Spleen (tissue), 7 donors: Measurements from ENCODE around the gene SAMD3.

Source experiments
- POLR2A ChIP-seq, 3 donors: fragments of 450-650 bp; IDR thresholded peaks; one replicate each; pipeline ENCODE4 v1.5.1; 2017; ENCODE audit warnings: antibody characterized with exemption in 3 of 3, mild to moderate bottlenecking in 1 of 3
- POLR2AphosphoS5 ChIP-seq, 3 donors: sonication (generic); formaldehyde crosslinking; IDR thresholded peaks; one replicate each; pipeline ENCODE4 v1.5.1; 2017; ENCODE audit warnings: antibody characterized with exemption in 3 of 3
- TF ChIP-seq, protein P1 (sequence below), 11 experiments: fragments of 200-600 bp in 7 of 11; fragments of 450-650 bp in 4 of 11; sonication (generic) in 4 of 11; IDR thresholded peaks in 8 of 11; conservative IDR thresholded peaks in 3 of 11; 1 replicate in 7 of 11; 2 replicates in 4 of 11; pipeline versions ENCODE4 v1.4.0 to v1.8.0; 2016 to 2021; ENCODE audit warnings: antibody characterized with exemption in 11 of 11, inconsistent platforms in 4 of 11, mild to moderate bottlenecking in 1 of 11
- donor health status: DM: no; HTN: no; CAD: no; lungs with moderate emphysema.
- donor health status: DM: no; HTN: no; CAD: no.
- donor health status: DM: no; HTN: no; CAD: no.

DNA sequence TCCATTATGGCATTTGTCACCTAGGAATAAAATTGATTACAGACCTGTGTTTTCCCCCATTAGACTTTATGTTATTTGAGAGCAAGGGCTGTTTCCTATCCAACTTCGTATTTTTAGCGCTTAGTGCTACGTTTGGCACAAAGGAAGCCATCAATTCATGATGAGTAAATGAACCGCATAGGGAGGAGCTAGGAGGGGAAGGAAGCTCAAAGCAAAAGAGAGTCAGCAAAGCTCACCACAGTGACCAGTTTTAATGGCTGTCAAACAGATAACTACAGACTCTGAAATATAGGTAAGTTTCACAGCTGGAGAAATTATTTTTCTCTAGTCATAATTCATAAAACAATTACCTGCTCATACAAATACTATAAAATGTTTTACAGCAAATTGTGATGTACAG, 6.9 kb upstream of the SAMD3 start:
- TF ChIP-seq, protein P1, sequence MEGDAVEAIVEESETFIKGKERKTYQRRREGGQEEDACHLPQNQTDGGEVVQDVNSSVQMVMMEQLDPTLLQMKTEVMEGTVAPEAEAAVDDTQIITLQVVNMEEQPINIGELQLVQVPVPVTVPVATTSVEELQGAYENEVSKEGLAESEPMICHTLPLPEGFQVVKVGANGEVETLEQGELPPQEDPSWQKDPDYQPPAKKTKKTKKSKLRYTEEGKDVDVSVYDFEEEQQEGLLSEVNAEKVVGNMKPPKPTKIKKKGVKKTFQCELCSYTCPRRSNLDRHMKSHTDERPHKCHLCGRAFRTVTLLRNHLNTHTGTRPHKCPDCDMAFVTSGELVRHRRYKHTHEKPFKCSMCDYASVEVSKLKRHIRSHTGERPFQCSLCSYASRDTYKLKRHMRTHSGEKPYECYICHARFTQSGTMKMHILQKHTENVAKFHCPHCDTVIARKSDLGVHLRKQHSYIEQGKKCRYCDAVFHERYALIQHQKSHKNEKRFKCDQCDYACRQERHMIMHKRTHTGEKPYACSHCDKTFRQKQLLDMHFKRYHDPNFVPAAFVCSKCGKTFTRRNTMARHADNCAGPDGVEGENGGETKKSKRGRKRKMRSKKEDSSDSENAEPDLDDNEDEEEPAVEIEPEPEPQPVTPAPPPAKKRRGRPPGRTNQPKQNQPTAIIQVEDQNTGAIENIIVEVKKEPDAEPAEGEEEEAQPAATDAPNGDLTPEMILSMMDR (IDR thresholded peaks at IDR 0.05 in 8 of 11, conservative IDR thresholded peaks at IDR 0.05 in 3 of 11): no peak
- TF ChIP-seq POLR2A (IDR thresholded peaks at IDR 0.05) (no peak), POLR2AphosphoS5 (IDR thresholded peaks at IDR 0.05) (no peak)
